Fibroblast of gingiva (primary cell): ENCODE data around the gene GAL3ST1.
"Not testable (repeated sequence)": the region's sequence is repeated elsewhere in the genome, so short reads cannot be mapped to it uniquely, and the experiment has no call there.

Experiments
- DNase-seq: peaks from one replicate; pipeline ENCODE4 v3.0.0-alpha.2; 2011; ENCODE audit warnings: low read depth

Gene GAL3ST1

GRCh38 chr22:30574095-30574981, at the start of gene GAL3ST1:
Gene GAL3ST1 (minus strand): TSS chr22:30574665. CDS start chr22:30557392, 17,273 bp downstream.
- DNase-seq = no peak

GRCh38 chr22:30619909-30620308, 45.4 kb upstream of the GAL3ST1 start:
- DNase-seq = not testable (repeated sequence)

- DNase-seq = no peak
These were observed 43.4 kb upstream of the GAL3ST1 start for GRCh38 chr22:30617819-30618218.

GRCh38 chr22:30615543-30615954, 41.1 kb upstream of the GAL3ST1 start:
- no peak for DNase-seq

DNA sequence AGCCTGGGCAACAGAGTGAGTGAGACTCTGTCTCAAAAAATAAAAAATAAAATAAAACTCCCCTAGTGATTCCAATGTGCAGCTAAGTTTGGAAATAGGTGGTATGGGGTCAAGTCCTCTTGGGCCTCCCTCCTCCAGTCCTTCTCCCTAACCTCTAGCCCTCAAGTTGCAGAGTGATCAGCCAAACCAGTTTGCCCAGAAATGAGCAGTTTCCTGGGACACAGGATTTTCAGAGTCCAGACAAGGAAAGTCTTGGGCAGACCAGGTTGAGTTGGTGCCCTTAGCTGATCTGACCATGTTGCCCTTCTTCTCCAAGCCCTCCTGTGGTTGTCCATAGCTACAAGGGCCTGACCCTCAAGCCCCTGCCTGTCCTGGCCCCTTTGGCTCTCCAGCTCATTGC, 40.4 kb upstream of the GAL3ST1 start:
- no peak for DNase-seq

DNA sequence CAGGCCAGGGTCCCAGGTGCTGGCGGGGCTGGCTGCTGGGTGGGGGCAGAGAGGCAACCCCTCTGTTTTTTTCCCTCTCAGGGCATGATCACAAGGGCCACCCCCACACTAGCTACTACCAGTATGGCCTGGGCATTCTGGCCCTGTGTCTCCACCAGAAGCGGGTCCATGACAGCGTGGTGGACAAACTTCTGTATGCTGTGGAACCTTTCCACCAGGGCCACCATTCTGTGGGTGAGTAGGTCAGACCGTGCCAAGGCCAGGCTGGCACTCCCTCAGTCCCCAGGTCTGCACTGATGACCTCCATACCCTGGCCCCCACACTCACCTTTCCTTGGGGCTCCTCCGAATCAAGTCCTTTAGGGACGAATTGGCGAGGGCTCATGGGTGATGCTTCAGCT, 39.8 kb upstream of the GAL3ST1 start:
- DNase-seq = no peak

DNA sequence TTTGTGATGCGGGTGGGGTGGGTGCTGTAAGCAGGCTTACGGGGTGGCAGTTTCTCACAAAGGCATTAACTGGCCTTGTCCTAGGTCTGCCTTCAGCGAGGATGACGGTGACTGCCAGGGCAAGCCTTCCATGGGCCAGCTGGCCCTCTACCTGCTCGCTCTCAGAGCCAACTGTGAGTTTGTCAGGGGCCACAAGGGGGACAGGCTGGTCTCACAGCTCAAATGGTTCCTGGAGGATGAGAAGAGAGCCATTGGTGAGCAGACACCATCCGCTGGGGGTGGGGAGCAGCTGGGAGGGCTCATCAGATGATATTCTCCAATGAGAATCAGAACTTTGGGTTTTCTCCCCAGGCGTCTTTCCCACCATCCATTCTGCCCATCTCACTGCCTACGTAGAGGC, 38.3 kb upstream of the GAL3ST1 start:
- DNase-seq = no peak

GRCh38 chr22:30611197-30611596, 36.7 kb upstream of the GAL3ST1 start:
- DNase-seq = no peak

GRCh38 chr22:30610299-30610698, 35.8 kb upstream of the GAL3ST1 start:
- DNase-seq = no peak

- peak; percentile 60 for DNase-seq
These were observed 35.1 kb upstream of the GAL3ST1 start for GRCh38 chr22:30609260-30610185.

DNA sequence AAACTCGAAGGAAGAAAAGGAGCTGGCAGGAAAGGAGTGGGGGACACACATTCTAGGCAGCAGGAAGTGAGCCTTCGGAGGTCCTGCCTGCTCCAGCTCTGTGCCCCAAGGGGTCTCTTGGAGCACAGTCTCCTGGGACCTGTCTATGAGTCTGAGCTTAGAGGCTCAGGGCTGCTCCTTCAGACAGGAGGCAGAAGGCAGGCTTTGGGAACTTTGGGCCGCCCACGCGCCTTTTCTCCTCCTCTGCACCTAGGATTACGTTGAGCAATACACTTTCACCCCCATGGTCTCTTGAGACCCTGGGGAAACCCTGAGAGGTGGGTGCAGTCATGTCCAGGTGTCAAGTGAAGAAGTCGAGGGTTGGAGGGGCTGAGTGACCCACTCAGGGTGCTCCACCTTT, 33.5 kb upstream of the GAL3ST1 start:
- DNase-seq = no peak

DNA sequence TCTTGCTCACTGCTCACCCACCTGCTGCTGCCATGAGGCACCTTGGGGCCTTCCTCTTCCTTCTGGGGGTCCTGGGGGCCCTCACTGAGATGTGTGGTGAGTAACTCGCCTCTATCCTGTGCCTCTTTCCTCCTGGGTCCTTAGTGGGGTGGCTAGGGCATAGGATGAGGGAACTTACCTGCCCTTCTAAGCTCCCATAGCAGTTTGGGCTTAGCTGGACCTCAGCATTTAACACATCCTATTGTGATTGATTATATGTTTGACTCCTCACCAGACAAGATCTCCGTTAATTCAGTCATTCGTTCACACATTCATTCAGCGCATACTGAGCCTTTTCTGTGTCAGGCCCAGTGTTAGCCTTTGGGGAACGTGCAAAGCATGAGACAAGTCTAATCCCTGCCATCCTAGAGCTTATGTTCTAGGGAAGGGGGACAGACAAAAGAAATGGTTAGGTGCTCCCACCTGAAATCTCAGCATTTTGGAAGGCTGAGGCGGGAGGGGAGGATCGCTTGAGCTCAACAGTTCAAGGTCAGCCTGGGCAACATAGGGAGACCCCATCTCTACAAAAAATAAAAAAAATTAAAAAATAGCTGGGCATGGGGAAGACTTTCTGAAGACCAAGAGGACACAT, 33.0 kb upstream of the GAL3ST1 start:
- no peak for DNase-seq

- peak; percentile 51 for DNase-seq
These were observed 32.2 kb upstream of the GAL3ST1 start, which contains the start of gene TCN2 for GRCh38 chr22:30606455-30607299. Gene TCN2 (plus strand): TSS chr22:30607174. CDS start chr22:30607332, 158 bp downstream.

- peak; percentile 36 for DNase-seq
These were observed 31.1 kb upstream of the GAL3ST1 start for GRCh38 chr22:30605449-30606110.

DNA sequence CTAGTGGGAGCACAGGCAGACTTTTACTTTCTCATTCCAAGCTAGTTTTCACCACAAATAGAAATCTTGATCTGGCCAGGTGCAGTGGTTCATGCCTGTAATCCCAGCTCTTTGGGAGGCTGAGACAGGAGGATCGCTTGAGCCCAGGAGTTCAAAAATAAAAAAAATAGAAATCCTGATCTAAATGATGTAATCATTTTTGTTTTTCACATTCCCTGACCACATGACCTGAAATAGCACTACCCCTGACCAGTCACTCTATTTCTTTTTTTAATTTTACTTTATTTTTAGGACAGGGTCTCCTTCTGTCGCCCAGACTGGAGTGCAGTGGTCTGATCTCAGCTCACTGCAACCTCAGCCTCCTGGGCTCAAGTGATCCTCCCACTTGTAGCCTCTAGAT, 30.3 kb upstream of the GAL3ST1 start:
- DNase-seq = no peak

DNA sequence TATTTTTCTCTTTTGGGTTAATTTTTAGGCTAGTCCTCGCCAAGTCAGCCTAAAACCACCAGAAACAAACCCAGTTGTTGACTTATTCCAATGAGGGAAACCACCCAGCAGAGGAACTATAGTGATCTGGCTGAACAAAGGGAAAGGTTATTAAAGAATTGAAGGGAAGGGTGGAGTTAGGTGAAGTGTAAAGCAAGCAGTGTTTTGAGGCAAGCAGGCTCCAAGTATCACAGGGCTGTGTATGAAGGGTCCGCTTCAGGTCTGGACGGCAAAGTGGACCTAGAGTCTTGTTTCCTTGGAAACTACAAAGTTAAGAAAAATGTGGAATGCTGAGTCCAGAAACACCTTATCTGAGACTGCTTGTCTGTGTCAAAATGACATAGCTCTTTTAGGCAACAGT, 29.3 kb upstream of the GAL3ST1 start:
- DNase-seq = no peak

DNA sequence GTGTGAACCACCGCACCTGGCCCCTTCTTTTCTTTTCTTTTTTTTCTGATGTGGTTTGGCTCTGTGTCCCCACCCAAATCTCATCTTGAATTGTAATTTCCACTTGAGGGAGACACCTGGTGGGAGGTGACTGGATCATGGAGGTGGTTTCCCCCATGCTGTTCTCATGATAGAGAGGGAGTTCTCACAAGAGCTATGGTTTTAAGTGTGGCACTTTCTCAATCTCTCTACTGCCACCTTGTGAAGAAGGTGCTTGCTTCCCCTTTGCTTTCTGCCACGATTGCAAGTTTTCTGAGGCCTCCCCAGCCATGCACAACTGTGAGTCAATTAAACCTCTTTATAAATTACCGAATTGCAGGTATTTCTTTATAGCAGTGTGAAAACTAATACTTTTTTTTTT, 27.6 kb upstream of the GAL3ST1 start:
- DNase-seq = no peak

DNA sequence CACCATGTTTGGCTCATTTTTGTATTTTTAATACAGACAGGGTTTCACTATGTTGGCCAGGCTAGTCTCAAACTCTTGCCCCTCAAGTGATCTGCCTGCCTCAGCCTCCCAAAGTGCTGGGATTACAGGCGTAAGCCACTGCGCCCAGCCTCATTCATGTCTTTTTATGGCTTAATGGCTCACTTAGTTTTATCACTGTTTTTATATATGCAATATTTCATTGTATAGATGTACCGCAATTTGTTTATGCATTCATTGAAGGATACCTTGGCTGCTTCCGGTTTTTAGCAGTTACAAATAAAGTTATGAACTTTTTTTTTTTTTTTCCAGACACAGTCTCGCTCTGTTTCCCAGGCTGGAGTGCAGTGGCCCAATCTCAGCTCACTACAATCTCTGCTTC, 27.0 kb upstream of the GAL3ST1 start:
- DNase-seq = no peak

GRCh38 chr22:30600921-30601320, 26.5 kb upstream of the GAL3ST1 start:
- DNase-seq = no peak

DNA sequence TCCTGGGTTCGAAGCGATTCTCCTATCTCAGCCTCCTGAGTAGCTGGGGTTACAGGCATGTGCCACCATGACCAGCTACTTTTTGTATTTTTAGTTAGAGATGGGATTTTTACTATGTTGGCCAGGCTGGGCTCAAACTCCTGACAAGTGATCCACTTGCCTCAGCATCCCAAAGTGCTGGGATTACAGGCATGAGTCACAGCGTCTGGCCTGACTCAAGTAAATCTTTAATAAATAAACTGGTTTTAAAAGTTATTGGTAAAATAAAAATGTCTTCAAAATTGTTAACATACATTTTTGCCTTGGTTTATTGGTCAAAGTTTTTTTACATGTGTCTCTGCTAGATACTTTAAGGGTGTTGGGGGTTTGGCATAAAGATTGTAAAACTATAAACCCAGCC, 24.5 kb upstream of the GAL3ST1 start:
- DNase-seq = no peak

DNA sequence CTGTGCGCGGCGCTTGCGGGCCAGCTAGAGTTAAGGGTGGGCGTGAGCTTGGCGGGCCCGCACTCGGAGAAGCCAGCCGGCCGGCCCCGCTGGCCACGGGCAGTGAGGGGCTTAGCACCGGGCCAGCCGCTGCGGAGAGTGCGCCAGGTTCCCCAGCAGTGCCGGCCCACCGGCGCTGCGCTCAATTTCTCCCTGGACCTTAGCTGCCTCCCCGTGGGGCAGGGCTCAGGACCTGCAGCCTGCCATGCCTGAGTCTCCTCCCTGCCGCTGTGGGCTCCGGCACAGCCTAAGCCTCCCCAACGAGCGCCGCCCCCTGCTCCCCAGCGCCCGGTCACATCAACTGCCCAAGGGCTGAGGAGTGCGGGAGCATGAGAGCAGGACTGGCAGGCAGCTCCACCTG, 22.4 kb upstream of the GAL3ST1 start:
- no peak for DNase-seq
